GM12878 (cell line): Measurements from ENCODE around the gene UACA.

Experiments used
- CEBPB ChIP-seq, 2 experiments: fragments of 150-350 bp in 1 of 2; IDR thresholded peaks; 2 replicates each; pipeline ENCODE4 v1.6.1; 2012 to 2014; ENCODE audit warnings: low read depth in 2 of 2, low read length in 2 of 2, borderline replicate concordance in 1 of 2, inconsistent platforms in 1 of 2
- ESRRA ChIP-seq: IDR thresholded peaks from 2 replicates; pipeline ENCODE4 v1.6.1; 2012; ENCODE audit warnings: mild to moderate bottlenecking, low read length, improper control_type of control experiment
- EZH2 ChIP-seq: IDR thresholded peaks from 2 replicates; pipeline ENCODE4 v1.6.1; 2012; ENCODE audit warnings: low read depth, mild to moderate bottlenecking, control low read depth, inconsistent platforms, low read length, borderline replicate concordance; ENCODE audit not compliant: control insufficient read depth
- GABPA ChIP-seq: IDR thresholded peaks from 2 replicates; pipeline ENCODE4 v1.6.1; 2014; ENCODE audit warnings: antibody characterized with exemption, low read depth, mild to moderate bottlenecking, inconsistent platforms
- HDAC6 ChIP-seq: fragments of 200-600 bp; sonication (generic); IDR thresholded peaks from one replicate; pipeline ENCODE4 v1.8.0; 2017; ENCODE audit warnings: antibody characterized with exemption; ENCODE audit not compliant: unreplicated experiment
- NFYA ChIP-seq: IDR thresholded peaks from 2 replicates; pipeline ENCODE4 v1.6.1; 2011; ENCODE audit warnings: low read depth, mild to moderate bottlenecking, low read length, improper control_type of control experiment, borderline replicate concordance
- POLR2A ChIP-seq: IDR thresholded peaks from 2 replicates; pipeline ENCODE4 v1.6.1; 2011; ENCODE audit warnings: low read depth, mild to moderate bottlenecking, low read length
- SIN3A ChIP-seq: IDR thresholded peaks from 2 replicates; pipeline ENCODE4 v1.6.1; 2012; ENCODE audit warnings: low read depth, low read length, improper control_type of control experiment
- SIX5 ChIP-seq: IDR thresholded peaks from 2 replicates; pipeline ENCODE4 v1.6.1; 2011; ENCODE audit warnings: mild to moderate bottlenecking, low read depth, low read length, moderate library complexity; ENCODE audit not compliant: severe bottlenecking
- TF ChIP-seq, protein P1 (sequence below), 3 experiments: IDR thresholded peaks in 2 of 3; conservative IDR thresholded peaks in 1 of 3; 2 replicates each; pipeline ENCODE4 v1.5.1; 2011; ENCODE audit warnings: low read depth in 3 of 3, low read length in 3 of 3, mild to moderate bottlenecking in 3 of 3, control low read depth in 2 of 3, moderate library complexity in 2 of 3, inconsistent platforms in 1 of 3, mixed read lengths in 1 of 3; ENCODE audit not compliant: control insufficient read depth in 2 of 3, insufficient read depth in 1 of 3; ENCODE audit errors: extremely low read depth in 1 of 3

DNA sequence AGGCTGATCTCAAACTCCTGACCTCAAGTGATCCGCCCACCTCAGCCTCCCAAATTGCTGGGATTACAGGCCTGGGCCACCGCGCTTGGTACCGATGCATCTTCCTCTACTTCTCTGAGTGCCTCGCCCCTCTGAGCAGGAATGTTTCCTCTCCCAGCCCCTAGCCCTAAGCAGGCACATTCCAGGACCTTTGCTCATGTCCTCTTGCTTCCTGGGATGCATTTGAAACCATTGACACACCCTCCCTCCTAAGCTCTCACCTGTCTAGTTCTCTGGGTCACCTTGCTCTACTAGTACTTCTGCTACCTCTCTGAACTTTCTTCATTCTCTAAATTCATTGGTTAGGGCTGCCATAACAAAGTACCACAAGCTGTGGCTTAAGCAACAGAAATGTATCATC lies 17.9 kb upstream of the UACA start:
- TF ChIP-seq GABPA: no peak
- no peak for TF ChIP-seq SIN3A
- TF ChIP-seq CEBPB (IDR thresholded peaks at IDR 0.05; ENCODE audit: borderline replicate concordance in 1 of 2, low read depth in 2 of 2, low read length in 2 of 2): no peak
- TF ChIP-seq HDAC6: no peak
- TF ChIP-seq NFYA: no peak
- no peak for TF ChIP-seq EZH2
- TF ChIP-seq SIX5: no peak
- TF ChIP-seq, protein P1, sequence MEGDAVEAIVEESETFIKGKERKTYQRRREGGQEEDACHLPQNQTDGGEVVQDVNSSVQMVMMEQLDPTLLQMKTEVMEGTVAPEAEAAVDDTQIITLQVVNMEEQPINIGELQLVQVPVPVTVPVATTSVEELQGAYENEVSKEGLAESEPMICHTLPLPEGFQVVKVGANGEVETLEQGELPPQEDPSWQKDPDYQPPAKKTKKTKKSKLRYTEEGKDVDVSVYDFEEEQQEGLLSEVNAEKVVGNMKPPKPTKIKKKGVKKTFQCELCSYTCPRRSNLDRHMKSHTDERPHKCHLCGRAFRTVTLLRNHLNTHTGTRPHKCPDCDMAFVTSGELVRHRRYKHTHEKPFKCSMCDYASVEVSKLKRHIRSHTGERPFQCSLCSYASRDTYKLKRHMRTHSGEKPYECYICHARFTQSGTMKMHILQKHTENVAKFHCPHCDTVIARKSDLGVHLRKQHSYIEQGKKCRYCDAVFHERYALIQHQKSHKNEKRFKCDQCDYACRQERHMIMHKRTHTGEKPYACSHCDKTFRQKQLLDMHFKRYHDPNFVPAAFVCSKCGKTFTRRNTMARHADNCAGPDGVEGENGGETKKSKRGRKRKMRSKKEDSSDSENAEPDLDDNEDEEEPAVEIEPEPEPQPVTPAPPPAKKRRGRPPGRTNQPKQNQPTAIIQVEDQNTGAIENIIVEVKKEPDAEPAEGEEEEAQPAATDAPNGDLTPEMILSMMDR (IDR thresholded peaks at IDR 0.05 in 2 of 3, conservative IDR thresholded peaks at IDR 0.05 in 1 of 3; ENCODE audit: control insufficient read depth in 2 of 3, extremely low read depth in 1 of 3, insufficient read depth in 1 of 3, low read depth in 3 of 3, low read length in 3 of 3): no peak
- TF ChIP-seq POLR2A: no peak
- TF ChIP-seq ESRRA: no peak
